ENCODE results near the gene DLGAP1. TPM values are rescaled to one million over a fixed set of nuclear protein-coding genes. Genes with fewer than 3 reads are reported as not detected.

Gene DLGAP1
- polyA plus RNA-seq, 1 of the 3 experiments (the other 2 are of a cell fraction), result not detected

- Histone ChIP-seq H3K9me2 (no peaks in the 10 kb centered on the region), H3K36me3 (replicated peaks in 1 of 2; ENCODE audit: control insufficient read depth in 1 of 2, insufficient read depth in 2 of 2, low read length in 1 of 2) (no peaks in the 10 kb centered on the region), H4K20me1 (ENCODE audit: insufficient read depth) (no peaks in the 10 kb centered on the region), H2AFZ (ENCODE audit: low read depth) (no peak overlapping the region), H3K9me3 (no peaks in the 10 kb centered on the region), H3F3A (replicated peaks; ENCODE audit: insufficient read depth) (peaks cover 10% of the 10 kb centered on the region), H3K79me2 (ENCODE audit: insufficient read depth) (no peaks in the 10 kb centered on the region), H3K27ac (ENCODE audit: low read depth in 2 of 2, low read length in 1 of 2) (peak overlapping the region; percentile 11 to 97; a peak in 2 of 4 replicates), H3K4me3 (ENCODE audit: low read depth in 2 of 2, low read length in 1 of 2) (no peak overlapping the region), H3K9ac (no peak overlapping the region), H3K4me1 (ENCODE audit: control insufficient read depth in 1 of 2, insufficient read depth in 2 of 2, low read depth in 1 of 2, low read length in 1 of 2) (peaks cover 15 to 26% of the 10 kb centered on the region in 2 experiments; a peak in 3 of 4 replicates), H3K4me2 (no peak overlapping the region), H3K27me3 (ENCODE audit: insufficient read depth) (no peaks in the 10 kb centered on the region)
- TF ChIP-seq MAX (IDR thresholded peaks at IDR 0.05; ENCODE audit: low read depth) (no peak), RCOR1 (IDR thresholded peaks at IDR 0.05; ENCODE audit: low read length) (no peak), TEAD4 (IDR thresholded peaks at IDR 0.05; ENCODE audit: borderline replicate concordance, insufficient read depth) (no peak), USF1 (IDR thresholded peaks at IDR 0.05; ENCODE audit: borderline replicate concordance, low read depth) (no peak), GATA2 (CRISPR knock-in tag; IDR thresholded peaks at IDR 0.05) (no peak), ELF1 (IDR thresholded peaks at IDR 0.05) (no peak), SMC3 (IDR thresholded peaks at IDR 0.05; ENCODE audit: low read depth, low read length) (no peak), CTCF (IDR thresholded peaks at IDR 0.05) (no peak), SIN3A (IDR thresholded peaks at IDR 0.05; ENCODE audit: borderline replicate concordance, low read depth, low read length) (no peak), GABPA (IDR thresholded peaks at IDR 0.05; ENCODE audit: low read depth) (no peak), RFX5 (IDR thresholded peaks at IDR 0.05; ENCODE audit: low read length) (no peak), CHD2 (IDR thresholded peaks at IDR 0.05; ENCODE audit: low read length, partially characterized antibody) (no peak)
- ChIA-PET CTCF (interaction anchor here (0.6 to 1.8 kb wide), 2 partner anchors 11 to 22 kb away, joined by 3 to 10 read pairs; no protein-coding TSS in a partner anchor), POLR2A (no interaction called here)
- WGBS (ENCODE audit: low lambda C conversion rate), result 77% methylated on average over 11 of the region's 11 CpGs
- peak; percentile 29 for DNase-seq
Measured at GRCh38 chr18:3654442-3655253, 800.5 kb downstream of the DLGAP1 start.

GRCh38 chr18:3653851-3654441, 801.2 kb downstream of the DLGAP1 start:
- Histone ChIP-seq H3K27me3 (ENCODE audit: insufficient read depth) (no peaks in the 10 kb centered on the region), H3K9ac (peak overlapping the region; percentile 63; the same call in 1 of the 2 replicates), H3K9me3 (no peaks in the 10 kb centered on the region), H3K4me2 (peak overlapping the region; percentile 55; the same call in 1 of the 2 replicates), H3K9me2 (no peaks in the 10 kb centered on the region), H4K20me1 (ENCODE audit: insufficient read depth) (no peaks in the 10 kb centered on the region), H3F3A (replicated peaks; ENCODE audit: insufficient read depth) (peaks cover 10% of the 10 kb centered on the region), H3K4me1 (ENCODE audit: control insufficient read depth in 1 of 2, insufficient read depth in 2 of 2, low read depth in 1 of 2, low read length in 1 of 2) (peaks cover 15 to 29% of the 10 kb centered on the region in 2 experiments; a peak in 3 of 4 replicates), H3K27ac (ENCODE audit: low read depth in 2 of 2, low read length in 1 of 2) (peak overlapping the region; percentile 11 to 97; a peak in 3 of 4 replicates), H2AFZ (ENCODE audit: low read depth) (no peak overlapping the region), H3K4me3 (ENCODE audit: low read depth in 2 of 2, low read length in 1 of 2) (no peak overlapping the region), H3K79me2 (ENCODE audit: insufficient read depth) (no peaks in the 10 kb centered on the region), H3K36me3 (replicated peaks in 1 of 2; ENCODE audit: control insufficient read depth in 1 of 2, insufficient read depth in 2 of 2, low read length in 1 of 2) (no peaks in the 10 kb centered on the region)
- POLR2A ChIA-PET, result no interaction called here
- 87% methylated on average over 12 of the region's 12 CpGs for WGBS (ENCODE audit: low lambda C conversion rate)
- TF ChIP-seq FOSL2 (IDR thresholded peaks at IDR 0.05; ENCODE audit: borderline replicate concordance, low read depth) (no peak), POLR2AphosphoS5 (IDR thresholded peaks at IDR 0.05; ENCODE audit: low read depth, low read length) (no peak), SMC3 (IDR thresholded peaks at IDR 0.05; ENCODE audit: low read depth, low read length) (no peak), MEF2A (IDR thresholded peaks at IDR 0.05; ENCODE audit: borderline replicate concordance, low read depth) (no peak)
- CTCF ChIA-PET, result interaction anchor here (0.6 to 1.8 kb wide), 3 partner anchors 12 to 58 kb away, joined by 3 to 10 read pairs (median 3); no protein-coding TSS in a partner anchor
- peak; percentile 20 for DNase-seq
